Choroid plexus epithelial cell (primary cell): Measurements from ENCODE around the gene CUL7.
"Not testable (repeated sequence)": the region's sequence is repeated elsewhere in the genome, so short reads cannot be mapped to it uniquely, and the experiment has no call there.

Experiments
- DNase-seq: peaks from one replicate; pipeline ENCODE4 v3.0.0-alpha.2; 2010; ENCODE audit warnings: low read depth
- H3K4me3 ChIP-seq: 2 replicates; pipeline ENCODE4 v1.5.1; 2011; ENCODE audit warnings: low read depth, mild to moderate bottlenecking, control low read depth, low read length, moderate library complexity
- TF ChIP-seq, protein P1 (sequence below): conservative IDR thresholded peaks from 2 replicates; pipeline ENCODE4 v1.5.1; 2011; ENCODE audit warnings: low read depth, mild to moderate bottlenecking, control low read depth, inconsistent platforms, low read length, moderate library complexity

CUL7 gene

DNA sequence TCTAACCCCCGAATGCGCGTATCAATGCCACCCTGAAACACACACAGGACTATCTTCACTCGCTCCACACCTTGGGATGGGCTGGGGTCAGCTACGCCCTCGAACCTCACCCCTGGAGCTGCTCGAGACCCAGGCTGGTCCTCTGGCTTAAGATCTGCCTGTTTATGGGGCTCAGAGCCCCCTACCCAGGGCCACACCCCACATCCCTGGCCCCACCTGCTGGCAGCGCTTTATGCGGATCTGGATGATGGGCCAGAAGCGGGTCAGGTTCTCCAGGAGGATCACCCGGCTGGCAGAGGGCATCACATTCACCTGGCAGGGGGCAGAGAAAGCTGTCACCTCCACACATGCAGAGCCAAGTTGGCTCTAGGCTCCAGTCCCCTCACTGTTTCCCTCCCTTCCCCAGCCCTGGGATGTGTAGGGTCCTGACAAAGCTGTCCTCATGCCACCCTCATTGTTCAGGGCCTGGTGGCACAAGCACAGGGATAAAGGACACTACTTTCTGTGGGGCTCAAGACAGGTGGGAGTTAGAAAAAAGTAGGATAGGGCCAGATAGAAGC lies 8.2 kb downstream of the CUL7 start:
- no peak for DNase-seq
- TF ChIP-seq, protein P1, sequence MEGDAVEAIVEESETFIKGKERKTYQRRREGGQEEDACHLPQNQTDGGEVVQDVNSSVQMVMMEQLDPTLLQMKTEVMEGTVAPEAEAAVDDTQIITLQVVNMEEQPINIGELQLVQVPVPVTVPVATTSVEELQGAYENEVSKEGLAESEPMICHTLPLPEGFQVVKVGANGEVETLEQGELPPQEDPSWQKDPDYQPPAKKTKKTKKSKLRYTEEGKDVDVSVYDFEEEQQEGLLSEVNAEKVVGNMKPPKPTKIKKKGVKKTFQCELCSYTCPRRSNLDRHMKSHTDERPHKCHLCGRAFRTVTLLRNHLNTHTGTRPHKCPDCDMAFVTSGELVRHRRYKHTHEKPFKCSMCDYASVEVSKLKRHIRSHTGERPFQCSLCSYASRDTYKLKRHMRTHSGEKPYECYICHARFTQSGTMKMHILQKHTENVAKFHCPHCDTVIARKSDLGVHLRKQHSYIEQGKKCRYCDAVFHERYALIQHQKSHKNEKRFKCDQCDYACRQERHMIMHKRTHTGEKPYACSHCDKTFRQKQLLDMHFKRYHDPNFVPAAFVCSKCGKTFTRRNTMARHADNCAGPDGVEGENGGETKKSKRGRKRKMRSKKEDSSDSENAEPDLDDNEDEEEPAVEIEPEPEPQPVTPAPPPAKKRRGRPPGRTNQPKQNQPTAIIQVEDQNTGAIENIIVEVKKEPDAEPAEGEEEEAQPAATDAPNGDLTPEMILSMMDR, result no peak
- H3K4me3 ChIP-seq, result no peak overlapping the region

DNA sequence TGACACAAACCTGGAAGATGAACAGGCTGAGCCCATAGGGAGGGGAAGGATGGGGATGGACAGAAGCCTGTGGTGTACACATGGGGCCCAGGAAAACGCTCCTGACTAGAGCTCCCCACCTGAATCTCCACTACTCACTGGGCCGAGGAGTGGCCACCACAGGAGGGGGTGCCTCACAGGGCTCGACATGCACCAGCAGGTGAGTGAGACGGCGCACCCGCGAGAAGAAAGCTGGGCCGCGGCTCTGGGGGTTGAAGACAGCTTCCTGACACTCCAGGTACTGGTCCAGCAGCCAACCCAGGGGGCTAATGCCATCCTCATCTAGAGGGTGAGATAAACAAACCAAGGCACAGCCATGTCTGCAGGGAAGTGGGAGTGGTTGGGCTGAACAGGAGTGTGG lies 10.3 kb downstream of the CUL7 start:
- H3K4me3 ChIP-seq, result no peak overlapping the region
- TF ChIP-seq, protein P1, result no peak
- no peak for DNase-seq

DNA sequence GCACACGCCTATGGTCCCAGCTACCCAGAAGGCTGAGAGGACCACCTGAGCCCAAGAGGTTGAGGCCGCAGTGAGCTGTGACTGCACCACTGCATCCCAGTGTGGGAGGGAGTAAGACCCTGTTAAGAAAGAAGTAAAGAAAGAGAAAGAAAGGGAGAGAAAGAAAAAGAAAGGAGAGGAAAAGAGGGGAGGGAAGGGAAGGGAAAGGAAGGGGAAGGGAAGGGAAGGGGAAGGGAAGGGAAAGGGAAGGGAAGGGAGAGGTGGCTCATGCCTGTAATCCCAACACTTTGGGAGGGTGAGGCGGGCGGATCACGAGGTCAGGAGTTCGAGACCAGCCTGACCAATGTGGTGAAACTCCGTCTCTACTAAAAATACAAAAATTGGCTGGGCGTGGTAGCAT lies 12.2 kb downstream of the CUL7 start:
- not testable (repeated sequence) for H3K4me3 ChIP-seq, DNase-seq

GRCh38 chr6:43040542-43041257 lies 13.0 kb downstream of the CUL7 start:
- H3K4me3 ChIP-seq, result no peak overlapping the region
- DNase-seq, result no peak
- TF ChIP-seq, protein P1, result no peak

DNA sequence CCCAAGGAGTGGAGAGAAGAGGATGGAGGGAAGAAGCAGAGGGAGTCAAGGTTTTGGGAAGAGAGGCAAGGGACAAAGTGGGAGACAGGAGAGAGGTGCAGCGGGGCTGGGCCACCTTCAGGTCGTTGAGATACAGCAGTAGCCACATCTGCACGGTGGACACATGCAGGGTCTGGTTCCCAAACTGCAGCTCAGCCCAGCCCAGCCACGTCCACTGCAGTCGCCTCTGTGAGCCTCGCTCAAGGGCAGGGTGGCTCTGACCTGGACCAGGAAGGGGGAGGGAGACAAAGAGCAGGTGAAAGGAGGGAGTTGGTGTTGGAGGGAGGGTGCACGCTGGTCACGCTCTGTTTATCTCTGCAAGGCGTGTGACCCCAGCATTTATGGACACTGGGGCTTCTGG lies 14.9 kb downstream of the CUL7 start:
- TF ChIP-seq, protein P1, result no peak
- DNase-seq, result no peak

GRCh38 chr6:43037706-43038105 lies 15.9 kb downstream of the CUL7 start:
- H3K4me3 ChIP-seq, result no peak overlapping the region
- no peak for DNase-seq
- TF ChIP-seq, protein P1, result no peak

More for the DNA sequence above, 14.9 kb downstream of the CUL7 start:
- H3K4me3 ChIP-seq, result no peak overlapping the region

- H3K4me3 ChIP-seq, result no peak overlapping the region
- DNase-seq, result no peak
- TF ChIP-seq, protein P1, result peak; percentile 7
Observed at GRCh38 chr6:43037197-43037596, 16.5 kb downstream of the CUL7 start.
